ENCODE measurements around the gene MMRN1.

DNA sequence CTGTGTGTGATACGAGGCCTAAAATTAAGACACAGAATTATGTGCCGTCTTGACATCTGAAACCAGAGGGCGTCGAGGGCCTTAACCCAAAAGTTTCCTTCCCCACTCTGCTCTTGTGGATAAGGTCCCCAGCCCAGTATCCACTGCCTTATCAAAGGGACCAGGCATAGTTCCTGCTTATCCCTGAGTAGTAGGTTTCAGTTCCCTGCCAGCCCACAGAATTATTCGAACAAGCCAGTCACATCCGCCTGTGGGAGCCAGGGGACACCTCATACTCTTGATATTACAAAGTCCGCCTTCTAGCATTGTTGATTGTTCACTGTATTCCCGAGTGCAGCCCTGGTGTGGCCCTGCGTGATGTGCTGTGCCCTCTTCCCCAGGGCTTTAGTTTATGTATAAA lies 5.4 kb upstream of the MMRN1 start:
- TF ChIP-seq, protein P1, sequence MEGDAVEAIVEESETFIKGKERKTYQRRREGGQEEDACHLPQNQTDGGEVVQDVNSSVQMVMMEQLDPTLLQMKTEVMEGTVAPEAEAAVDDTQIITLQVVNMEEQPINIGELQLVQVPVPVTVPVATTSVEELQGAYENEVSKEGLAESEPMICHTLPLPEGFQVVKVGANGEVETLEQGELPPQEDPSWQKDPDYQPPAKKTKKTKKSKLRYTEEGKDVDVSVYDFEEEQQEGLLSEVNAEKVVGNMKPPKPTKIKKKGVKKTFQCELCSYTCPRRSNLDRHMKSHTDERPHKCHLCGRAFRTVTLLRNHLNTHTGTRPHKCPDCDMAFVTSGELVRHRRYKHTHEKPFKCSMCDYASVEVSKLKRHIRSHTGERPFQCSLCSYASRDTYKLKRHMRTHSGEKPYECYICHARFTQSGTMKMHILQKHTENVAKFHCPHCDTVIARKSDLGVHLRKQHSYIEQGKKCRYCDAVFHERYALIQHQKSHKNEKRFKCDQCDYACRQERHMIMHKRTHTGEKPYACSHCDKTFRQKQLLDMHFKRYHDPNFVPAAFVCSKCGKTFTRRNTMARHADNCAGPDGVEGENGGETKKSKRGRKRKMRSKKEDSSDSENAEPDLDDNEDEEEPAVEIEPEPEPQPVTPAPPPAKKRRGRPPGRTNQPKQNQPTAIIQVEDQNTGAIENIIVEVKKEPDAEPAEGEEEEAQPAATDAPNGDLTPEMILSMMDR (IDR thresholded peaks at IDR 0.05; ENCODE audit: poor library complexity), result no peak
- TF ChIP-seq EZH2phosphoT487 (IDR thresholded peaks at IDR 0.05; ENCODE audit: low read depth, severe bottlenecking, unreplicated experiment), result no peak
- no peak for TF ChIP-seq EZH2 (IDR thresholded peaks at IDR 0.05; ENCODE audit: borderline replicate concordance)
